Hippocampal formation (tissue), 2 donors: Measurements from ENCODE around the gene C3orf38.
"Not testable (repeated sequence)": the region's sequence is repeated elsewhere in the genome, so short reads cannot be mapped to it uniquely, and the experiment has no call there.

ENCODE experiments used
- DNase-seq, 2 donors: peaks; one replicate each; lab custom pipeline; 2025; lab: John Stamatoyannopoulos, UW

Gene C3orf38

GRCh38 chr3:88149509-88150362 lies at the start of gene C3orf38:
Gene C3orf38 (plus strand): TSS chr3:88149959. CDS start chr3:88150053, 94 bp downstream.
- DNase-seq = peak; percentile 84 to 90

GRCh38 chr3:88101142-88101541 lies 48.6 kb upstream of the C3orf38 start:
- DNase-seq = no peak

- DNase-seq = no peak
Measured at GRCh38 chr3:88105325-88105724, 44.4 kb upstream of the C3orf38 start.

- no peak for DNase-seq
Measured at GRCh38 chr3:88112289-88112688, 37.5 kb upstream of the C3orf38 start.

GRCh38 chr3:88113311-88114162 lies 36.2 kb upstream of the C3orf38 start:
- peak; percentile 7 to 61 for DNase-seq

- DNase-seq = no peak
Measured at GRCh38 chr3:88114878-88115549, 34.7 kb upstream of the C3orf38 start.

- no peak for DNase-seq
Measured at GRCh38 chr3:88117683-88118082, 32.1 kb upstream of the C3orf38 start.

GRCh38 chr3:88118603-88119002 lies 31.2 kb upstream of the C3orf38 start:
- DNase-seq = not testable (repeated sequence)

GRCh38 chr3:88123526-88123925 lies 26.2 kb upstream of the C3orf38 start:
- no peak for DNase-seq

- DNase-seq = no peak
Measured at GRCh38 chr3:88131695-88132094, 18.1 kb upstream of the C3orf38 start.

GRCh38 chr3:88132894-88133293 lies 16.9 kb upstream of the C3orf38 start:
- DNase-seq = no peak

GRCh38 chr3:88133711-88134263 lies 16.0 kb upstream of the C3orf38 start:
- no peak for DNase-seq

GRCh38 chr3:88137836-88138235 lies 11.9 kb upstream of the C3orf38 start:
- no peak for DNase-seq

- no peak for DNase-seq
Measured at GRCh38 chr3:88141458-88142083, 8.2 kb upstream of the C3orf38 start.

- DNase-seq = no peak
Measured at GRCh38 chr3:88142094-88142624, 7.6 kb upstream of the C3orf38 start.

GRCh38 chr3:88147261-88147660 lies 2.5 kb upstream of the C3orf38 start:
- DNase-seq = no peak

- DNase-seq = no peak
Measured at GRCh38 chr3:88148651-88149050, 1.1 kb upstream of the C3orf38 start.

GRCh38 chr3:88149101-88149508 lies 654 bp upstream of the C3orf38 start:
- no peak for DNase-seq

GRCh38 chr3:88150371-88150770 lies 612 bp downstream of the C3orf38 start:
- peak; percentile 21 to 45 for DNase-seq

- DNase-seq = no peak
Measured at GRCh38 chr3:88150806-88151205, 1.0 kb downstream of the C3orf38 start.

- DNase-seq = no peak
Measured at GRCh38 chr3:88151358-88151757, 1.6 kb downstream of the C3orf38 start.
